GM12891 (cell line): ENCODE data around the gene PLSCR3.

Source experiments
- DNase-seq: peaks from one replicate; pipeline ENCODE4 v3.0.0; 2011; ENCODE audit warnings: low spot score; ENCODE audit not compliant: insufficient read length
- FAIRE-seq: peaks from 2 replicates; lab custom pipeline; 2011; peaks lifted over from hg19 to GRCh38; lab: Jason Lieb, UNC
- PAX5 ChIP-seq: IDR thresholded peaks from 2 replicates; pipeline ENCODE4 v1.6.1; 2011; ENCODE audit warnings: low read length, moderate library complexity, mild to moderate bottlenecking; ENCODE audit not compliant: insufficient read depth, severe bottlenecking
- POLR2A ChIP-seq: IDR thresholded peaks from 2 replicates; pipeline ENCODE4 v1.6.1; 2011; ENCODE audit warnings: low read depth, low read length, control low read depth
- POLR2AphosphoS5 ChIP-seq: IDR thresholded peaks from 2 replicates; pipeline ENCODE4 v1.6.1; 2011; ENCODE audit warnings: low read depth, low read length, control low read depth
- POU2F2 ChIP-seq: IDR thresholded peaks from 2 replicates; pipeline ENCODE4 v1.6.1; 2011; ENCODE audit warnings: low read depth, mild to moderate bottlenecking, control low read depth, low read length, moderate library complexity
- SPI1 ChIP-seq: IDR thresholded peaks from 2 replicates; pipeline ENCODE4 v1.6.1; 2011; ENCODE audit warnings: low read depth, low read length, control low read depth
- TAF1 ChIP-seq: IDR thresholded peaks from 2 replicates; pipeline ENCODE4 v1.6.1; 2011; ENCODE audit warnings: low read depth, low read length, control low read depth

PLSCR3 gene

DNA sequence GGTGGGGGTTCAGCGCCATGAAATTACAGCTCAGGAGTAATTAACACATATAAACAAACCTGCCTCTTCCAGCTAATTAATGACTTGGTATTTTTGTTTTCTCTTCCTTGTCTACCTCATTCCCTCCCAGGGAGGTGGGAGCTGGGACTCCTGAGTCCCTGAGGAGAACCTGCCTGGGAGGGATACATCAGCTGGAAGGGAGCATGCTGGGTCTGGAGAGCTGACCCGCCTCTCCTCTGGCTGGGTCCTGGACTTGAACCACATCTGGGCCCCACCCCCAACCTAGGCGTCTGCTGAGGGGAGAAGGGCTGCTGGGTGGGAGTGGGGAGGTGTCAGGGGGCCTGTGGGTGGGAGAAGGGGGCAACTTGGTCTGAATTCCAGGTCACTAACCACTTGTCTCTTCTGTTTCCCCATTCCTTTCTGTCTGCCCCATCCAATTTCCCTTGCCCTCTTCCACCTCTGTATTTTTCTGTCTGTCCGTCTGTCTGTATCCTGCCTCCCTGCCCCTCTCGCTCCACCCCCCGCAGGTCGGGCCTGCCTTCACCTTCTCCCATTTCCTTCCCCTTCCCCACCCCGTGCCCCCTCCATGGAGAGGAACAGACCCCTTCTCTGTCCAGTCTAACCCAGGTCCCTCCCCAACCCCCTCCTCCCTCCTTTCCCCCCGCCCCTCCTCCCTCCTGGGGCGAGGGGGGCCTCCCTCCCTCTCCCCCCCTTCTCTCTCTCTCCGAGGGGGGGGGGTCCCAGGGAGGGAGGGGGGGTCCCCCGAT, 13.3 kb upstream of the PLSCR3 start, which contains the start of gene NLGN2:
TSS of gene NLGN2 (plus strand) at position 361 of the 767 bp plus-strand sequence. CDS start 411 bp downstream, outside the sequence.
- DNase-seq = no peak

DNA sequence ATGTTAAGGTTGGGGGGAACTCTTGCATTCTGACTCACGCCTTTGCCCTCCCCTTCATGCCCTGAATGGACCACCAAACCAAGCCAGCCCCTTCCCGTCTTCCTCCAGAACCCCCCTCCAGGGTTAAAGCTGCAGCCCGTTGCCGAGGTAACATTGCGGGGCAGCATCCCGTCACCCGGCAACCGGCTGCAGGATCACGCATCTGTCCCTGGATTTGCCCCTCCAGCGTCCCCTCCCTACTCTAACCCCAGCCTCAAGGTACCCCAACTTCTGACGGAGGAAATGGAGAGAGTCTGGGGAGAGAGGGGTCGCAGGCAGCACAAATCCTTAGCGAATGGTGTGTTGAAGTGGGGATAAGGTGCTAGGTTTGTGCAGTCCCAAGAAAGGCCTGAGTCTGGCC, 12.8 kb upstream of the PLSCR3 start:
- no peak for DNase-seq
- TF ChIP-seq SPI1 (no peak), POLR2AphosphoS5 (no peak), POLR2A (no peak)
- FAIRE-seq = no peak

More for the DNA sequence above, 13.3 kb upstream of the PLSCR3 start, which contains the start of gene NLGN2:
- no peak for FAIRE-seq
- TF ChIP-seq POU2F2 (no peak), PAX5 (no peak), SPI1 (no peak)

DNA sequence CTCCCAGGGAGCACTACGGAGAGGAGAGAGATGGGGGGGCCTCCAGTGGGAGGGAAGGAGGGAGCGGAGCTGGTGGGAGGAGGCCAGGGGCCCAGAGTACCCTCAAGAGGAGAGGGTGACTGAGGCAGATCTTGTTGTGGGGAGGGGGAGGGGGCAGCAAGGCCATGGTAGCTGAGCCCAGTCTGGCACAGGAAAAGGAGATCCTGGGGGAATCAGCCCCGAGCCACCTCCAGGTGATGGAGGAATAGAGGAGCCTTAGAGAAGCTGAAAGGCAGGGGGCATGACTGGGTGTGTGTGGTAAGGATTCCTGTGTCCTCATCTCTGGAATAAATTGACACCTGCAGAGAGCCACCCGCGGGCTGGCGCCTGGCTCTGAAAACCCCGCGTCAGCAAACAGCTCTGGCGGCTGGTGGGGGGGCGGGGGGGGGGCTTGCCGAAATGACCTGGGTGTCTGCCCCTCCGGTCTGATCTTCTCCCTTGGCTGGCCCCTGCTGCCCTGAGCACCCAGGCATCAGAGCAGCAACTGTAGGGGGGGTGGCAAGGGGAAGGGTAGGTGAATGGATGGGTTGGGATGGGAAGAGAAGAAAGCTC, 12.0 kb upstream of the PLSCR3 start:
- FAIRE-seq (no peak), DNase-seq (no peak)
- no peak for TF ChIP-seq POU2F2
- TF ChIP-seq TAF1 = no peak
- TF ChIP-seq SPI1 = no peak
- no peak for TF ChIP-seq POLR2A
- TF ChIP-seq POLR2AphosphoS5 = no peak
- no peak for TF ChIP-seq PAX5

DNA sequence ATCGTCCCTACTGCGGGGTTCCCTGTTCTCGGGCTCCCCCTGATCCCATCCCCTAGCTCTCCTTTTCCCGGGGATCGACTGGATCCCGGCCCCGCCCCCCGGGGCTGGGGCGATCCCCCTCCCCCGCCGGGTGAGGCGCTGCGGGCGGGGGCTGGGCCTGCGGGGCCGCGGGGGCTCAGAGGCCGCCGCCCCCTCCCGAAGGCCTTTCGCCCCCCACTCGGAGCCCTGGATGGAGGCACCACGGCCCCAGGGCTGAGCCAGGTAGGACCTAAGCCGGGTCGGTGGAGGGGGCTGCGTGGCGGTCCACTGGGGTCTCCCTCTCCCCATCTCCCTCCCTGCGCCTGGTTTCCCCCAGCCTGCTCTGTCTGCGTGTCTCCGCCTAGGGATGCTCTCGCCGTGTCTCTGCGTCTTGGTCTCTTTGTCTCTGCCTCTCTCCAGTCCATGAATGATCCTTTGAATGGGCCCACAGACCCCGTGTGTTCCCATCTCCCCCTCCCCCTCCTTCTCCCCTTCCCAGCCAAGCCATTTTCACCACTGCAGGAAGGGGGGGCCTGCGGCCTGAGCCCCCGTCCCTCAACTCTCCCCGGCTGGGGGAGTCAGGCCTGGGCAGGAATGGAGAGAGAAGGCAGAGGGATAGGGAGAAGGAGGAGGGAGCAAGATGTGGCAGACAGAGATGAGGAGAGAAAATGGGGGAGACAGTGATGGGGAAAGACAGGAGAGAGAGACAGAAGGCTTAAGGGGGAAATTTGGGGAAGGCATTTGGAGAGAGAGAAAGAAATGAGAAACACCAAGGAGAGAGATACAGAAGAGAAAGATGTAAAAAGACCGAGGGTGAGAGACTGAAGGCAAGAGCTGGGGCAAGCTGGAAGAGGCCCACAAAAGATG, 11.3 kb upstream of the PLSCR3 start:
- no peak for FAIRE-seq
- no peak for TF ChIP-seq POU2F2
- TF ChIP-seq POLR2AphosphoS5 = no peak
- TF ChIP-seq PAX5 = no peak
- no peak for TF ChIP-seq POLR2A
- TF ChIP-seq SPI1 = no peak
- TF ChIP-seq TAF1 = no peak
- no peak for DNase-seq

DNA sequence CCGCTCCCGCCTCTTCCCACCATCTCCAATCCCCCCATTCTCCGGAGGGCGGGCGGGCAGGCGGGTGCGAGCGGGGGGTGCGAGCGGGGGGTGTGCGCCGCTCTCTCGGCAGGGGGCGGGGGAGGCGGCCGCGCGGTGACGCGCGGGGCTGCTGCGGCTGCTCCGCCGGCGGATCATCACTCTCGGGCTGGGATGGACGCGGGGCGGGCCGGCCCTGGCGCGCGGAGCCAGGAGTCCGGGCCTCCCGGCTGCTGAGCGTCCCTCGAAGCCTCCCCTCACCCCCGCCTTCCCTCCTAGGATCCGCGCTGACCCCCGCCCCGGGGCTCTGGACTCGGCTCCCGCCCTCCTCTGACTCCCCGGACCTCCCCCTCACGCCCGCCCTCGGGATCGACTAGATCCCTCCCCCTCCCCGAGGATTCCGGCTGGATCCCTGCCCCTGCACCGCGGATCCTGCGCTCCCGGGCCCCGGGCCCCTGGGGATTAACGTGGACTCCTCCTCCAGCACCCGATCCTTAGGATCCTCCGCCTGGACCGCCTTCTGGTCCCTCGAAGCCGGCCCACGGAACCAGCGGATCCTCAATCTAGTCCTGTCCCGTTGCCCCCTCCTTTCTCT, 10.5 kb upstream of the PLSCR3 start:
- no peak for DNase-seq
- TF ChIP-seq PAX5 (no peak), POU2F2 (no peak), POLR2A (no peak), POLR2AphosphoS5 (no peak), SPI1 (no peak)
- no peak for FAIRE-seq

DNA sequence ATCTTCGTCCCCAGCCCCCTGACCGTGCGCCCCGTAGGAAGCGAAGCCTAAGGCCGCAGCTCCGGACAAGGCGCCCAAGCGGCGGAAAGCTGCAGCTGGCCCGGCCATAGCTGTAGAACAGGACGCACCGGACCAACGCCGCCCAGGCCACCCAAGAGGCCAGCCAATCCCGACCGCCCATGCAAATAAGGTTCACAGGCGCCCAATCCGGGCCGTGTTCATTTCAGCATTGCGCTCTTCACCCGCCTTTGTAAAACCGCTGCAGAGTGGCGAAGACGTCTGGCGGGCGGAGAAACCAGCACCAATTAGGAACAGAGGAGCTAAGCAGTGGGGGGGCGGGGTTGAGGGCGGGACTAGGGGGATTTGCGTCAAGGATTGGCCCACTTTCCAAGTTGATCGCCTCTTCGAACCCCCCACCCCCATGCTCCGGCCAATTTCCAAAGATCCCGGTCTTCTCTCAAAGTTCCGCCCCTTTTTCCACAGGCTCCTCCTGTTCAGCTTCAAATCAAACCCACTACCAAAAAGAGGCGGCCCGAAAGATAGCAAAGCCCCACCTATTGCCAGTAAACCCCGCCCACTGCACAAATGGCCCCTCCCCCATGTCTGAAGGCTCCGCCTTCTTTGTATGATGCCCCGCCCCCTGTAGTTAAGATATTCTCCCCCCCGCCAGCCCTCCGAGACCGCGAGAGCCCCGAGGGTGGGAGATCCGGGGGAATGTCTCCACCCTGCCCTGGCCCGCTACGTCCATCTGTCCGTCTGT, 9.8 kb upstream of the PLSCR3 start, which contains the start of gene TMEM256:
TSS of gene TMEM256 (minus strand) at position 121 of the 760 bp plus-strand sequence. CDS start at position 108, 13 bp downstream.
- DNase-seq (peak; percentile 94), FAIRE-seq (peak; percentile 99)
- TF ChIP-seq POU2F2 (peak; percentile 99), TAF1 (peak; percentile 73; the same call in 1 of the 2 replicates), POLR2AphosphoS5 (peak; percentile 85), POLR2A (peak; percentile 77), SPI1 (no peak), PAX5 (no peak)

DNA sequence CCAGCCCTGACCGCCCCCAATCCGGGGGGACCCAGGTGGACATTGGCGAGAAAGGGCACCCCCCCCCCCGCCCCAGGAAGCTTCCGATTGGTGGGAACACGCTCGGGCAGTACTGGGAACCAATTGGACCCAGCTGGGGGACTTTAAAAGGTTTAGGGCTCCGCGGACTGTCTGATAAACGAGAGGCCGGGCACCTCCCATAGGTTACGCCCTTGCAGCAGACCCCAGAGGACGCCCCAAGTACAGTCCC, 9.3 kb upstream of the PLSCR3 start:
- FAIRE-seq (no peak), DNase-seq (no peak)
- no peak for TF ChIP-seq SPI1
- TF ChIP-seq POU2F2 = no peak
- no peak for TF ChIP-seq TAF1
- TF ChIP-seq PAX5 = no peak
- no peak for TF ChIP-seq POLR2A
- no peak for TF ChIP-seq POLR2AphosphoS5

DNA sequence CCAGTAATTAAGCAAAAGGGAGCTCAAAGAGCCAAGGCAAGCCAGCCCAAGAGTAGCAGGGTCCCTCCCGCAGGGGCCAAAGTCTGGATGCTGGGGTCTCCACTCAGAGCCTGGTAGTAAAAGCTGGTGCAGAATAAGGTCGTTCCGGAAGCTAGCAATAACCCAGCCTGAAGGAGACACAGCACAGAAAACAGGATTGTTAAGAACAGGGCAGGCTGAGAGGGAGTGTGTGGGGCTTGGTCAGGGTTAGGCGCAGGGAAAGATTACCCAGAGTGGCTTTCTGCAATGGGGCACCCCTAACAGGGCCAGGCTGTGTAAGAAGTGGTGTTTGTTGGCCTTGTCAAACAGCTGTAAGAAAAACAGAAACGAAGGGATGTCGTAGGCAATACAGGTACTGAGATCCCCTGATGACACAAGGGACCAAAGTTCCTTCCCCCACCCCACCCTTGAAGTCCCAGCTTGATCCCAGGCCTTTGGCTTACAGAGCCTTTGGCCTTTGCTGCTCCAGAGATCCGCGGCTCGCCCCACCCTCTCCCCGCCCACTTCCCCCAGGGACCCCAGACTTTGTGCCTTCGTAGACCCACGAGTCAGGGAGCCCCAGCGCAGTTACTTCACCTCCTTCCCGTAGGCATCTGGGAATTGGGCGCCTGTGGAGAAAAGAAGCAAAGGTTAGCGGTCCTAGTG, 8.9 kb upstream of the PLSCR3 start:
- FAIRE-seq = peak; percentile 40
- no peak for DNase-seq
- TF ChIP-seq POU2F2 = no peak
- TF ChIP-seq POLR2A = no peak
- TF ChIP-seq SPI1 = no peak
- no peak for TF ChIP-seq PAX5
- no peak for TF ChIP-seq TAF1
- TF ChIP-seq POLR2AphosphoS5 = no peak

DNA sequence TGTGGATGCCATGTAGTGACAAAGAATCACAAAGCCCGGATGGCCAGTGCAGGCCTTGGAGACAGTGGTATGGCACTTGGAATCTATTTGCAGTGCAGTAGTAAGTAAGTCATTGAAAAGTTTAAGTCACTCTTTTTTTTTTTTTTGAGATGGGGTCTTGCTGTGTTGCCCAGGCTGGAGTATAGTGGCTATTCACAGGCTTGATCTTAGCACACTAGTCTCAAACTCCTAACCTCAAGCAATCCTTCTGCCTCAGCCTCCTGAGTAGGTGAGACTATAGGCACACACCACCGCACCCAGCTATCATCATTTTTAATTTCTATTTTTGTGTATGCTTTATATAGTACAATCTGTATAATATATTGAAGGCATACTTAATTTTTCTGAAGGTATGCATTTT, 4.3 kb upstream of the PLSCR3 start:
- no peak for TF ChIP-seq POLR2AphosphoS5
- TF ChIP-seq PAX5 = no peak
- no peak for TF ChIP-seq POLR2A
- TF ChIP-seq TAF1 = no peak
- TF ChIP-seq SPI1 = no peak
- no peak for TF ChIP-seq POU2F2
- no peak for DNase-seq
- FAIRE-seq = no peak
